NB4 (cell line): ENCODE measurements around the gene AQP3.

ENCODE experiments used
- CTCF ChIP-seq: IDR thresholded peaks from one replicate; pipeline ENCODE4 v1.5.1; 2012; ENCODE audit warnings: low read depth, low read length
- MAX ChIP-seq: IDR thresholded peaks from 2 replicates; pipeline ENCODE4 v1.6.1; 2011; ENCODE audit warnings: low read depth, low read length
- MYC ChIP-seq: IDR thresholded peaks from 2 replicates; pipeline ENCODE4 v1.6.1; 2011; ENCODE audit warnings: low read depth, low read length
- POLR2A ChIP-seq: IDR thresholded peaks from 2 replicates; pipeline ENCODE4 v1.6.1; 2011; ENCODE audit warnings: mild to moderate bottlenecking; ENCODE audit not compliant: insufficient read length; ENCODE audit errors: extremely low read depth

GRCh38 chr9:33443464-33444154 is 3.8 kb downstream of the AQP3 start:
- TF ChIP-seq CTCF: no peak
- TF ChIP-seq MAX: no peak
- no peak for TF ChIP-seq POLR2A
- no peak for TF ChIP-seq MYC
